Calu3 (cell line): ENCODE data around the gene GMDS. TPM values are rescaled to one million over a fixed set of nuclear protein-coding genes. Genes with fewer than 3 reads are reported as not detected.

Experiments
- BruUV-seq: library from RNA; stranded (reverse); fragments of 400-500 nt; replicated peaks from 2 replicates; lab custom pipeline; 2021; lab: Mats Ljungman, UMichigan
- CTCF ChIA-PET: fragments of 300-600 bp; sonication (Branson Sonifier 250); formaldehyde crosslinking; loops from one replicate; lab custom pipeline; 2022; ENCODE audit warnings: antibody characterized with exemption; lab: Charles Lee
- DNase-seq: peaks from one replicate; pipeline ENCODE4 v3.0.0; 2022
- H3K27ac Mint-ChIP-seq: one replicate; pipeline ENCODE4 v1.8.0; 2022; ENCODE audit warnings: mixed read lengths; ENCODE audit not compliant: unreplicated experiment
- H3K27me3 Mint-ChIP-seq: one replicate; pipeline ENCODE4 v1.8.0; 2022; ENCODE audit warnings: mixed read lengths; ENCODE audit not compliant: unreplicated experiment
- H3K36me3 Mint-ChIP-seq: one replicate; pipeline ENCODE4 v1.8.0; 2022; ENCODE audit warnings: mild to moderate bottlenecking, moderate library complexity, mixed read lengths; ENCODE audit not compliant: insufficient read depth, unreplicated experiment
- H3K4me1 Mint-ChIP-seq: one replicate; pipeline ENCODE4 v1.8.0; 2022; ENCODE audit warnings: mild to moderate bottlenecking, low read depth, mixed read lengths; ENCODE audit not compliant: unreplicated experiment
- H3K4me3 Mint-ChIP-seq: one replicate; pipeline ENCODE4 v1.8.0; 2022; ENCODE audit warnings: mild to moderate bottlenecking, low read depth, moderate library complexity, mixed read lengths; ENCODE audit not compliant: unreplicated experiment
- H3K9me3 Mint-ChIP-seq: one replicate; pipeline ENCODE4 v1.8.0; 2022; ENCODE audit warnings: low read depth, mixed read lengths; ENCODE audit not compliant: unreplicated experiment
- CTCF ChIP-seq: fragments of 200-600 bp; IDR thresholded peaks from one replicate; pipeline ENCODE4 v1.8.0; 2022; ENCODE audit warnings: antibody characterized with exemption; ENCODE audit not compliant: unreplicated experiment
- intact Hi-C: fragments of 100-400 bp; cut with micrococcal nuclease; formaldehyde crosslinking; loops from one replicate; pipeline ENCODE4 v1.10.0; 2022; ENCODE audit not compliant: unreplicated experiment
- total RNA-seq: library from RNA; stranded (reverse); gene quantifications from 2 replicates; pipeline ENCODE4 v1.2.3, GENCODE V29; 2022

Gene GMDS
- total RNA-seq, 1 experiment from 2014 or later, result 58.2 TPM

DNA sequence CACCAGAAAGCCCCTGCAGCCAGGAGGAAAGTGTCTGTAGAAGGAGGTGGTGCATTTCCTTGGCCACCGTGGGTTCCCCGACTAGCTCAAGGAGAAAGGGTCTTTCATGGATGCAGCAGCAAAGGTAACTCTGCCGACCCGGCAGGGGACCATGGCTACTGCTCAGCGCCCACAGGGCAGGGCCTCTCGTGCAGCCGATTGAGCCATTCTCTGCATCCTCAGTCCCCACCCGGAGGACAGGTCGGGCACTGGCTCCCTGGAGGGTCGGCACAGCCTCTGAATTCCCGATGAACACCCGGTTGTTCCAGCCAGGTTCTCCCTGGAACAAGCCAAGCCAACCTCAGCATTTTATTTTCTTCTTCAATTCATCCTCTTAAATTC is 659.7 kb downstream of the GMDS start:
- H3K36me3 Mint-ChIP-seq, result no peaks in the 10 kb centered on the region
- CTCF ChIA-PET, result no interaction called here
- H3K27me3 Mint-ChIP-seq, result peaks cover 52% of the 10 kb centered on the region
- H3K9me3 Mint-ChIP-seq, result no peaks in the 10 kb centered on the region
- no TSS peak for BruUV-seq
- TF ChIP-seq CTCF, result no peak
- intact Hi-C loops, result no loop called here
- DNase-seq, result no peak
- H3K27ac Mint-ChIP-seq, result no peak overlapping the region
- no peaks in the 10 kb centered on the region for H3K4me1 Mint-ChIP-seq
- no peak overlapping the region for H3K4me3 Mint-ChIP-seq

GRCh38 chr6:1584996-1585668 is 660.3 kb downstream of the GMDS start:
- no peaks in the 10 kb centered on the region for H3K36me3 Mint-ChIP-seq
- CTCF ChIA-PET, result no interaction called here
- no peak overlapping the region for H3K27ac Mint-ChIP-seq
- BruUV-seq, result no TSS peak
- DNase-seq, result no peak
- intact Hi-C loops, result no loop called here
- H3K27me3 Mint-ChIP-seq, result peaks cover 47% of the 10 kb centered on the region
- H3K9me3 Mint-ChIP-seq, result no peaks in the 10 kb centered on the region
- no peak for TF ChIP-seq CTCF
- H3K4me1 Mint-ChIP-seq, result no peaks in the 10 kb centered on the region
- no peak overlapping the region for H3K4me3 Mint-ChIP-seq

DNA sequence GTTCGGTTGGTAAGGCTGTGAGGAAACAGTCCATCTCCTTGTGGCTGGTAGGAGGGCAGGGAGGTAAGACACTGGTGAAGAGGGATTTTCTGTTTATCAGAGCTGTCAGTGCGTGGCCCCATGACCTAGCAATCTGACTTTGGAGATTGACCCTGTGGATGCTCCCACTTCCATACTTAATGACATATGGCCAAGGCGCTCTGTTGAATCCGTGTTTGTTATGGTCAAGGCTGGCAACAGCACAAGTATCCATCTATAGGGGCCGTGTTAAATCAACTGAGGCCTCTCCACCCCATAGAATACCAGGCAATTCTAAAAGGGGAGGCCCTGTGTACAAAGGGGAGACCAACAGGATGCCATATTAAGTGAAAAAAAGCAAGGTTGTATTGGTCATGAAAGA is 661.3 kb downstream of the GMDS start:
- Mint-ChIP-seq H3K4me3 (no peak overlapping the region), H3K27me3 (peaks cover 38% of the 10 kb centered on the region), H3K36me3 (no peaks in the 10 kb centered on the region), H3K9me3 (no peaks in the 10 kb centered on the region), H3K4me1 (no peaks in the 10 kb centered on the region), H3K27ac (no peak overlapping the region)
- no TSS peak for BruUV-seq
- intact Hi-C loops, result no loop called here
- TF ChIP-seq CTCF, result no peak
- CTCF ChIA-PET, result no interaction called here
- no peak for DNase-seq

GRCh38 chr6:1581120-1581991 is 664.0 kb downstream of the GMDS start:
- H3K4me3 Mint-ChIP-seq, result no peak overlapping the region
- H3K27ac Mint-ChIP-seq, result no peak overlapping the region
- no peaks in the 10 kb centered on the region for H3K9me3 Mint-ChIP-seq
- TF ChIP-seq CTCF, result no peak
- CTCF ChIA-PET, result no interaction called here
- BruUV-seq, result no TSS peak
- no peak for DNase-seq
- intact Hi-C loops, result no loop called here
- H3K27me3 Mint-ChIP-seq, result peaks cover 47% of the 10 kb centered on the region
- H3K4me1 Mint-ChIP-seq, result no peaks in the 10 kb centered on the region
- no peaks in the 10 kb centered on the region for H3K36me3 Mint-ChIP-seq
